Peyer's patch (tissue), 4 donors: ENCODE measurements around the gene C19orf12. TPM values are rescaled to one million over a fixed set of nuclear protein-coding genes. Genes with fewer than 3 reads are reported as not detected.
"Not testable (repeated sequence)": the region's sequence is repeated elsewhere in the genome, so short reads cannot be mapped to it uniquely, and the experiment has no call there.

Experiments used
- DNase-seq, 3 donors: peaks; one replicate each; pipeline ENCODE4 v3.0.0-alpha.2; 2017 to 2019
- H3K27ac ChIP-seq, 4 donors: fragments of 200-600 bp; sonication (generic); one replicate each; pipeline ENCODE4 v1.5.1; 2016 to 2019
- H3K27me3 ChIP-seq, 2 donors: fragments of 200-600 bp; sonication (generic); one replicate each; pipeline ENCODE4 v1.5.1; 2019
- H3K36me3 ChIP-seq, 3 donors: fragments of 200-600 bp; sonication (generic); one replicate each; pipeline ENCODE4 v1.5.1; 2016 to 2019
- H3K4me1 ChIP-seq, 4 donors: fragments of 200-600 bp; sonication (generic); one replicate each; pipeline ENCODE4 v1.5.1; 2016 to 2019
- H3K4me3 ChIP-seq, 4 donors: fragments of 200-600 bp; sonication (generic); 1 replicate in 3 of 4; 2 replicates in 1 of 4; pipeline ENCODE4 v1.5.1; 2016 to 2019; ENCODE audit warnings: mild to moderate bottlenecking in 1 of 4
- H3K9me3 ChIP-seq, 4 donors: fragments of 200-600 bp; sonication (generic); one replicate each; pipeline ENCODE4 v1.5.1; 2016 to 2019; ENCODE audit warnings: mild to moderate bottlenecking in 1 of 4
- CTCF ChIP-seq, 6 experiments: fragments of 450-650 bp in 4 of 6; fragments of 200-600 bp in 2 of 6; sonication (generic) in 1 of 6; IDR thresholded peaks; one replicate each; pipeline ENCODE4 v1.5.1; 2017 to 2019; ENCODE audit warnings: antibody characterized with exemption in 6 of 6, mild to moderate bottlenecking in 3 of 6, moderate library complexity in 1 of 6
- POLR2A ChIP-seq, 2 donors: fragments of 450-650 bp; IDR thresholded peaks; one replicate each; pipeline ENCODE4 v1.5.1; 2017; ENCODE audit warnings: antibody characterized with exemption in 2 of 2, mild to moderate bottlenecking in 2 of 2, moderate library complexity in 2 of 2
- total RNA-seq, 4 donors: library from RNA; depleted of rRNA; stranded (reverse); fragments of >200 nt; gene quantifications; one replicate each; pipeline ENCODE4 v1.1.0, GENCODE V29; 2016

C19orf12 gene
- total RNA-seq, 4 donors from 2014 or later, result 18.2 to 49.1 (median 28.2) TPM

- peaks cover 0 to 29% (median 0%) of the 10 kb centered on the region in 3 donors for H3K36me3 ChIP-seq
- H3K27me3 ChIP-seq, result no peaks in the 10 kb centered on the region
- DNase-seq, result peak in 2 of 3 donors; percentile 94
- H3K27ac ChIP-seq, result peak overlapping the region; percentile 64 to 89 (median 78)
- peaks cover 0 to 68% (median 49%) of the 10 kb centered on the region in 4 donors for H3K4me1 ChIP-seq
- no peak for TF ChIP-seq CTCF (IDR thresholded peaks at IDR 0.05)
- TF ChIP-seq POLR2A (IDR thresholded peaks at IDR 0.05), result no peak
- H3K9me3 ChIP-seq, result no peaks in the 10 kb centered on the region
- peak overlapping the region in 1 of 4 donors; percentile 28 for H3K4me3 ChIP-seq
Measured at GRCh38 chr19:29672933-29673336, 42.1 kb downstream of the C19orf12 start.

- H3K36me3 ChIP-seq, result peaks cover 0 to 27% (median 0%) of the 10 kb centered on the region in 3 donors
- no peak for TF ChIP-seq POLR2A (IDR thresholded peaks at IDR 0.05)
- no peak for TF ChIP-seq CTCF (IDR thresholded peaks at IDR 0.05)
- peak in 2 of 3 donors; percentile 50 to 52 for DNase-seq
- no peaks in the 10 kb centered on the region for H3K27me3 ChIP-seq
- peak overlapping the region; percentile 64 to 89 (median 78) for H3K27ac ChIP-seq
- no peaks in the 10 kb centered on the region for H3K9me3 ChIP-seq
- H3K4me3 ChIP-seq, result peak overlapping the region in 1 of 4 donors; percentile 28
- peaks cover 0 to 71% (median 49%) of the 10 kb centered on the region in 4 donors for H3K4me1 ChIP-seq
Measured at GRCh38 chr19:29672319-29672932, 42.6 kb downstream of the C19orf12 start.

GRCh38 chr19:29671393-29672160, 43.5 kb downstream of the C19orf12 start:
- TF ChIP-seq CTCF (IDR thresholded peaks at IDR 0.05) (peak; percentile 14 to 63 (median 40)), POLR2A (IDR thresholded peaks at IDR 0.05) (no peak)
- Histone ChIP-seq H3K27me3 (no peaks in the 10 kb centered on the region), H3K9me3 (no peaks in the 10 kb centered on the region), H3K4me3 (no peak overlapping the region), H3K36me3 (peaks cover 0 to 20% (median 0%) of the 10 kb centered on the region in 3 donors), H3K4me1 (peaks cover 0 to 68% (median 49%) of the 10 kb centered on the region in 4 donors), H3K27ac (peak overlapping the region; percentile 64 to 89 (median 78))
- peak in 2 of 3 donors; percentile 89 to 94 for DNase-seq

GRCh38 chr19:29671026-29671392, 44.1 kb downstream of the C19orf12 start:
- peaks cover 0 to 69% (median 48%) of the 10 kb centered on the region in 4 donors for H3K4me1 ChIP-seq
- not testable (repeated sequence) for H3K27me3 ChIP-seq, H3K4me3 ChIP-seq, DNase-seq, H3K9me3 ChIP-seq
- H3K27ac ChIP-seq, result peak overlapping the region in 3 of 4 donors; percentile 70 to 89 (median 87)
- H3K36me3 ChIP-seq, result peaks cover 0 to 20% (median 0%) of the 10 kb centered on the region in 3 donors

- no peaks in the 10 kb centered on the region for H3K27me3 ChIP-seq
- TF ChIP-seq POLR2A (IDR thresholded peaks at IDR 0.05), result no peak
- TF ChIP-seq CTCF (IDR thresholded peaks at IDR 0.05), result no peak
- DNase-seq, result no peak
- no peak overlapping the region for H3K4me3 ChIP-seq
- H3K9me3 ChIP-seq, result no peaks in the 10 kb centered on the region
- peaks cover 0 to 63% (median 47%) of the 10 kb centered on the region in 4 donors for H3K4me1 ChIP-seq
- H3K27ac ChIP-seq, result peak overlapping the region in 1 of 4 donors; percentile 92
- H3K36me3 ChIP-seq, result peaks cover 0 to 14% (median 0%) of the 10 kb centered on the region in 3 donors
Measured at GRCh38 chr19:29670255-29670654, 44.8 kb downstream of the C19orf12 start.
